HG02678 (cell line): ENCODE data around the gene PTPMT1.

ENCODE experiments used
- ATAC-seq: cut with Tn5 transposase; IDR thresholded peaks from one replicate; pipeline ENCODE4 v1.9.1; 2021; ENCODE audit warnings: mild to moderate bottlenecking, moderate library complexity; ENCODE audit not compliant: unreplicated experiment

PTPMT1 gene

DNA sequence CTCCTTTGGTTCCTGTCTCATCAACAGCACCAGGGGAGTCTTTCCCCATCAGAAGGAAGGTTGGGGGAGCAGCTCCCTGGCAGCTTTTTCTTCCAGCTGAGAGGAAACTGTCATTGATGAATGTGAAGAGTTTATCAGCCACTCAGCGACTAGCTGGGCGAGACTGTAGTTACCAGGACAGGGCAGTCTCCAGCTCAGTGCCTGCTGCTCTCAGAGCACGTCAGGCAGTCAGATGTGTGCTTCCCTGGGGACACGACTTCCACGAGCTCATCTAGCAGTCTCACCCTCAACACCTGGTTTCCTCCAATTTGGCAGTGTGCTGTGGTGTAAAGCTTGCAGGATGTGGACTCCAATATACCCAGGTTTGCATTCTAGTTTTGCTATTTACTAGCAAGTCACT, 41.3 kb downstream of the PTPMT1 start:
- ATAC-seq = no peak

DNA sequence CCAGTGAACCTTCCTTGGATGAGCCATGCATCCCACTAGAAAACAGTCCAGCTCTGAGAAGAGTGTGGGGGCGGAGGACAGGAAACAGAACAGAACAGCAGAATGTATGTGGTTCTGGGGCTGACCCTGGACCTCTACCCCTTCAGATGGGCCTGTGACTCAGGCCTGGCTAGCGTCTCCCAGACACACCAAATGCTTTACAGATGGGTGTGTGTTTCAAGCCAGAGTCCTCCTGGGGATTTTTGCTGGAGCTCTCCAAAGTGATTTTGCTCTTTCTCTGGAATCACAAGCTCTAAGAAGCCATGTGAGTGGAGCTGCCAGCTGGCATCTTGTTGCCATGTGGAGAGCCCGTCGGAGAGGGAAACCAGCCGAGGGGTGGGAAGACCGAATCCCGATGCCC, 42.0 kb downstream of the PTPMT1 start:
- ATAC-seq = no peak

- no peak for ATAC-seq
Measured at GRCh38 chr11:47609675-47610074, 44.3 kb downstream of the PTPMT1 start.

DNA sequence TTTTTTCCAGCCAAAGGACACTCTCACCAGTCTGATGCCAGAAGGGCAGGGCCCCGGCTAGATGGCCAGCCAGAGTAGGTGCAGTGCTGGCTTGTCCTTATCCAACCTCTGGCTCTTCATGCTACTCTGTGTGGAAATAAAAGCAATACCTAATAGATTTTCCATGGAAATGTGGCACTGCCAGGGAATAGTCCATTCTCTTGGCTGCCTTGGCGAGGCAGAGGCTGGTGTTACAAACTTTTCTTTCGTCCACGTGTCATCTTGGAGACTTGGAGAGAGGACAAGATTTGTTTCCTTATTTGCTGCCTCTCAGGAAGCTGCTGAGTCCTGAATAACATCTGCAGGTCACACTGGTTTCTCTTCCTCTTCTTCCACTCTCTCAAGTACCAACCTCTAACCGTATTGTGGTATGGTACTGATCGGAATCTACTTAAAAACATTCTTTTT, 46.0 kb downstream of the PTPMT1 start:
- ATAC-seq = peak; percentile 74

DNA sequence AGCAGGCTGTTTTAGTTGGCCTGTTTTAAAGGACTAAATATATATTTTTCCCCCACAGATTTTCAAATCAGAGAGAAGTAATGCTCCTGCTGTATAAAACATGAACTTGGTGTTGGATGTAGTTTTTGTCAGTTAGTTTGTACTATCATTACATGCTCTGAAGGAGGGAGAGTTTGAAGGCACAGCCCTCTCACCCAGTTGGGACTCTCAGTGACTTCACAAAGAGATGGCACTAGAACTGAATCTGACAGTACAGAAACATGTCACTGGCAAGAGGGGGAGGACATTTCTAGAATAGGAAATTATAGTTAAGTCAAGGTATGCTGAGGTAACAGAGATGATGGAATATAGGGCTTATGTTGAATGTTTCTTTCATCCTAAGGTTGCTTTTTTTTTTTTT, 49.9 kb downstream of the PTPMT1 start:
- ATAC-seq = no peak

DNA sequence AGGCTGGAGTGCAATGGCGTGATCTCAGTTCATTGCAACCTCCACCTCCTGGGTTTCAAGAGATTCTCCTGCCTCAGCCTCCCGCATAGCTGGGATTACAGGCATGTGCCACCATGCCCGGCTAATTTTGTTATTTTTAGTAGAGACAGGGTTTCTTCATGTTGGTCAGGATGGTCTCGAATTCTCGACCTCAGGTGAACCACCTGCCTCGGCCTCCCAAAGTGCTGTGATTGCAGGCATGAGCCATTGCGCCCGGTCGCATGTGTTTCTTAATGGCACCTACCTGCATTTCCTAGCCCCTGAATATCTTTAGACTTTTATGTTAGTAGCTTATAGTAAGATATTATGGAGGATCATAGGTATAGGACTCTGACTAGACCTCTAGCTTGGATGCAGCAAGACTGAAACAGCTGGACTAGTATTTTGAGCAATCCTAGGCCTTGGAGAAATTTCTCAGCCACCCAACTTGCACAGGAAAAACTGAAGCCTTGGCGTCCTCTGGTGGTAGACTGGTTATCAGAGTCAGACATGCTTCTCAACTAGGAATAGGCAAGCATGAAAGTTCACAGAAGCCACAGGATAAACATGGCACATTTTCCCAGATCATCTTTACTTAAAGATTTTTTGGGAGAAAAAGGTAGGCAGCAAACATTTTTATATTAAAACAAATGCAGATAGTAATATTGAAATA, 51.5 kb downstream of the PTPMT1 start:
- ATAC-seq = no peak

DNA sequence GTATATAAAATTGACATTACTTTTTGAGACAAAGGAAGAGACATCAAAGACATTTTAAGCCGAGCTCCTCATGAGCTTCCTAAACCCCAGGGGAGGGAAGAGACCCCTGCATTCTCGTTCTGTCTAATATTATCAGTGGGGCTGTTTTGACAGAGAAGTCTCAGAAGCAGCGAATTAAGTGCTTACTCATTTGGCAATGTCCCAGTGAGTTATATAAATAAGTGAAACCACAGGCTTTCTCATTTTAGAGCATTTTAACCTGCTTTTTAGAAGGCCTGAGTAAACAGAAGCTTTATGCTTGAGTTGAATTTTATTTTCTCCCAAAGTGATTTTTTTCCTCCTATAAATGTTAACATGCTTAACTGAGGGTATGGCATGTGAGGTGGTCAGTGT, 52.0 kb downstream of the PTPMT1 start:
- ATAC-seq = no peak

DNA sequence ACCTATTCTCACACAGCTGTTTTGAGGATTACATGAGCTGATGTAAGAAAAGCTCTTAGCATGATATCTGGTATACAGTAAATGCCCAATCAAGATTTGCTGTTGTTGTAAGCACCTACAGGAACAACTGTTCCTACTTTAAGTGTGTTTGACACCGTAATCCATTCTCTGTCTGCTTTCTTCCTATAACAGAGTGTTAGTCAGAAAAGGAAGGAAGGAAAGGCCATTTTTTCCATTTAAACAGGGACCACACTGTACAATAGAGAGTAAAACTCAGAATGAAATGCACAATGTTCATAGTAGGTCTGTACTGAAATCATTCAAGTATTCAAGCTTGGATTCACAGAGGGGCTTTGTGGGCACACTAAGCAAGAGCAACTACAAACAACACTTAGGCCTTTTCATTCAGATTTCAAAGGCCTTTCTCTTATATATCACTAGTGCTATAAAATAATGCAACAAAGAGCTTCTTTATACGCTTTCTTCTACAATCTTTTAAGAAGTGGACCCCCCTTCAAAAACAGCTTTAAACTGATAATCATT, 55.5 kb downstream of the PTPMT1 start:
- ATAC-seq = no peak
